Spleen (tissue), 11 donors: ENCODE data around the gene DBET. TPM values are rescaled to one million over a fixed set of nuclear protein-coding genes. Genes with fewer than 3 reads are reported as not detected.
"Not testable (repeated sequence)": the region's sequence is repeated elsewhere in the genome, so short reads cannot be mapped to it uniquely, and the experiment has no call there.

Experiments
- DNase-seq: peaks from one replicate; pipeline ENCODE4 v3.0.0-alpha.2; 2020
- H3K27ac ChIP-seq, 8 donors: fragments of 200-600 bp; sonication (generic) in 7 of 8; 1 replicate in 4 of 8; 2 replicates in 4 of 8; pipeline versions ENCODE4 v1.5.0 to v1.8.0; 2016 to 2021; ENCODE audit warnings: inconsistent platforms in 4 of 8, mild to moderate bottlenecking in 4 of 8, moderate library complexity in 1 of 8
- H3K27me3 ChIP-seq, 7 donors: fragments of 200-600 bp; sonication (generic) in 6 of 7; replicated peaks in 1 of 7; 1 replicate in 4 of 7; 2 replicates in 3 of 7; pipeline versions ENCODE4 v1.5.0 to v1.8.0; 2016 to 2021; ENCODE audit warnings: inconsistent platforms in 3 of 7, mild to moderate bottlenecking in 1 of 7
- H3K36me3 ChIP-seq, 6 donors: fragments of 200-600 bp; sonication (generic) in 5 of 6; 1 replicate in 4 of 6; 2 replicates in 2 of 6; pipeline versions ENCODE4 v1.5.0 to v1.8.0; 2016 to 2021; ENCODE audit warnings: inconsistent platforms in 2 of 6
- H3K4me1 ChIP-seq, 6 donors: fragments of 200-600 bp; sonication (generic) in 5 of 6; 1 replicate in 3 of 6; 2 replicates in 3 of 6; pipeline versions ENCODE4 v1.5.0 to v1.8.0; 2016 to 2021; ENCODE audit warnings: inconsistent platforms in 3 of 6
- H3K4me3 ChIP-seq, 8 donors: fragments of 200-600 bp; sonication (generic) in 7 of 8; 1 replicate in 4 of 8; 2 replicates in 4 of 8; pipeline versions ENCODE4 v1.5.0 to v1.8.0; 2016 to 2021; ENCODE audit warnings: inconsistent platforms in 4 of 8, mild to moderate bottlenecking in 4 of 8, moderate library complexity in 2 of 8
- H3K9me3 ChIP-seq, 8 donors: fragments of 200-600 bp; sonication (generic) in 7 of 8; 1 replicate in 4 of 8; 2 replicates in 4 of 8; pipeline versions ENCODE4 v1.5.0 to v1.8.0; 2016 to 2021; ENCODE audit warnings: inconsistent platforms in 4 of 8
- POLR2A ChIP-seq, 3 donors: fragments of 450-650 bp; IDR thresholded peaks; one replicate each; pipeline ENCODE4 v1.5.1; 2017; ENCODE audit warnings: antibody characterized with exemption in 3 of 3, mild to moderate bottlenecking in 1 of 3
- WGBS, 5 donors: extraction: QIAGEN DNeasy Blood & Tissue Kit in 3 of 5; methylation state at CpG; one replicate each; pipeline versions ENCODE4 v1.1.5 to v1.1.7; 2013 to 2018; 5-methylcytosine and 5-hydroxymethylcytosine counted together
- intact Hi-C: fragments of 100-400 bp; cut with DNase I; formaldehyde crosslinking; loops from one replicate; pipeline ENCODE4 v1.15.0; 2023; ENCODE audit warnings: low total_unique reads
- polyA plus RNA-seq, 3 donors: library from polyadenylated mRNA; stranded (reverse); fragments of 200-250 nt; gene quantifications; one replicate each; pipeline ENCODE4 v1.2.1, GENCODE V29; 2013
- total RNA-seq, 7 donors: library from RNA; depleted of rRNA in 3 of 7; stranded (reverse); fragments of >200 nt in 3 of 7; fragmentation: NEBNext Ultra II Directional in 4 of 7; extraction: Animal tissue kit (Norgen Biotek cat#: 25700) in 4 of 7; gene quantifications; one replicate each; pipeline versions ENCODE4 v1.1.0 to v1.2.1, GENCODE V29; 2016 to 2021
- TF ChIP-seq, protein P1 (sequence below), 11 experiments: fragments of 200-600 bp in 7 of 11; fragments of 450-650 bp in 4 of 11; sonication (generic) in 4 of 11; IDR thresholded peaks in 8 of 11; conservative IDR thresholded peaks in 3 of 11; 1 replicate in 7 of 11; 2 replicates in 4 of 11; pipeline versions ENCODE4 v1.4.0 to v1.8.0; 2016 to 2021; ENCODE audit warnings: antibody characterized with exemption in 11 of 11, inconsistent platforms in 4 of 11, mild to moderate bottlenecking in 1 of 11
- donor health status: healthy with polysubstance abuse.
- donor health status: DM: no; HTN: no; CAD: no; lungs with moderate emphysema.
- donor health status: DM: no; HTN: no; CAD: no.
- donor health status: Bipolar disorder and iron deficiency.
- donor health status: healthy.
- donor health status: DM: no; HTN: no; CAD: no.
- donor health status: DM: yes; HTN: yes; CAD: no.

Gene DBET
- total and polyA plus RNA-seq, 10 donors, result not detected

DNA sequence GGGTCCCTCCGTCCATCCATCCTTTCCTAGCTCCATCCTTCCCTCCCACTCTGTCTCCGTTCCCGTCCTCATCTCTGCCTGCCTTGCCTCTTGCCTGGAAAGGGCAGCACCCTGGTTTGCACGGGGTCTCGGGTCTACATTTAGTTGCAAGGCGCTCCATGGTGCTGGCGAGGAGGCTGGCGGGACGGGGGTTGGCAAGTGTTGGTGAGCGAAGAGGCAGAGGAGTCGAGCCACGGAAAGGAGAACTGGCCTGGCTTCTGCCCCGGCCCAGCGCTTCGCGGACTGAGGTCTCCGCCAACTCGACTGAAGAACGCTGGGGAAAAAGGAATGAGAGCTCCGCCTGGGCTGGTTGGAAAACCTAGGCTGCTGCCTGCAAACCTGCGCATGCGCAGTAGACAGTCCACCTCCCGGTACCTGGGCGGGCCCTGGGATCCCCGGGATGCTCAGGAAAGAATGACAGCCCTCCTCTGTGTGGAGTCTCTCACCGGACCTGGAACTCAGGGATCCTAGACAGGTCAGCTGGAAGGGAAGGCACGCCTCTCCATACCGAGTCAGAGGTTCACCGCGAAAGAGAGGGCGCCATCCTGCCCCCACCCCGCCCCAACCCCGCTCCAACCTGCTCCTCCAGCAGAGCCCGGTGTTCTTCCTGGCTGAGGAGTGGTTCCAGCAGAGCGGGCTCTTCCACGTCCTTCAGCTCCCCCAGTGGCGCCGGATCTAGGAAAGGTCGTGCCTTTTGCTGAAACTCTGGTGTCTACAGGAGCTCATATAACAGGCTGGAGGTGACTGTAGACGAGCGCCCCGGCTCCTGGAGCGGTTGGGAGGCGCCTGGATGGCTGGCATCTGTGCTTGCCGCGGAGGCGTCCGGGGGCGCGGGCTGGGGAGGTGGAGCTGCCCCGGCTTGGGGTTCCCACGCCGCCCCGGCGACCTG, 43.2 kb upstream of the DBET start:
- TF ChIP-seq POLR2A (IDR thresholded peaks at IDR 0.05), result no peak
- DNase-seq, result peak; percentile 69
- peaks cover 4 to 48% (median 22%) of the 10 kb centered on the region in 6 donors for H3K4me1 ChIP-seq
- intact Hi-C loops, result no loop called here
- 6 to 12% (median 9%) methylated on average over 40 to 55 of the region's 55 CpGs for WGBS, 5 donors
- no peaks in the 10 kb centered on the region for H3K36me3 ChIP-seq
- H3K4me3 ChIP-seq, result peak overlapping the region in 6 of 8 donors; percentile 6 to 61 (median 14)
- no peak overlapping the region for H3K27ac ChIP-seq
- no peaks in the 10 kb centered on the region for H3K9me3 ChIP-seq
- peaks cover 6 to 76% (median 55%) of the 10 kb centered on the region in 7 donors for H3K27me3 ChIP-seq

DNA sequence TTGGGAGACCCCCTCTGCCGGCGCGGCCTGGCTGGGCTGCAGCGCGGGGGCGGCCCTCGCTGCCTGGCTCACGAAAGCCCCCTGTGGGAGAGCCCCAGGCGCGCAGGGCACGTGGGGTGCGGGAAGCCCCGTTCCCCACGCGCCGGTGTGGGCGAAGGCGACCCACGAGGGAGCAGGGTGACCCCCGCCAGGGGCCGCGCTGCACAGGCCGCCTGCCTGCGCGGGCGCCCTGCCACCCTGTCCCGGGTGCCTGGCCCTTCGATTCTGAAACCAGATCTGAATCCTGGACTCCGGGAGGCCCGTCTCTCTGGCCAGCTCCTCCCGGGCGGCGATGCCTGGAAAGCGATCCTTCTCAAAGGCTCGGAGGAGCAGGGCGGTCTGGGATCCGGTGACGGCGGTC, 42.3 kb upstream of the DBET start:
- H3K4me1 ChIP-seq, result peaks cover 4 to 43% (median 22%) of the 10 kb centered on the region in 6 donors
- DNase-seq, intact Hi-C loops, H3K36me3 ChIP-seq, H3K9me3 ChIP-seq, H3K27ac ChIP-seq: not testable (repeated sequence)
- WGBS, 5 donors, result 48 to 67% (median 51%) methylated on average over 15 to 20 of the region's 39 CpGs
- peaks cover 6 to 67% (median 47%) of the 10 kb centered on the region in 7 donors for H3K27me3 ChIP-seq
- peak overlapping the region in 1 of 8 donors; percentile 61 for H3K4me3 ChIP-seq

DNA sequence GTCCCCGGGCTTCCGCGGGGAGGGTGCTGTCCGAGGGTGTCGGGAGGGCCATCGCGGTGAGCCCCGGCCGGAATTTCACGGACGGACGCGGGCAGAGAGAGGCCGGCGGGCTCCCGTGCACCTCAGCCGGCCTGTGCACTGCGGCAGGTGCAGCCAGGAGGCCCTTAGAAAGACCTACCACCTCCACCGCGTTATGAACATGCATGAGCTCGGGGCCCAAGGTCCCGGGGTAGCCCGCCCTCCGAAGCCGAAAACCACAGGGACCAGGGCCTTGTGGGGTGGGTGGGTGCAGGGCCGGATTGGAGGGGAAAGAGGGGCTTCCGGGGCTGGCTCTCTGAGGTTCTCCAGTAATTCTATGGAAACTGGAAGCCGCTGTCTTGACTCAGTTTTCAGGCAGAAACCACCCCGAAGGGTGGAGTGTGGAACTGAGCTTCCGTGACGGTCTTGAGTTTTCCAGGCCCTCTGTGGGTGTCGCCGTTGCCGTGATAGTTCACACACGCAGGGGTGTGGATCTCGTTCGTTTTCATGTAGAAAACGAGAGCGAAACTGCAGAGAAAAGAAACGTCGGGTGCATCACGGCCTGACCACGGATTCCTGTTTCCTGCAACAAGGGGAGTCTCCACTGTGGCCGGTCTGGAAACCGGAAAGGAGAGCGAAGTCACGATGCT, 41.6 kb upstream of the DBET start:
- Histone ChIP-seq H3K4me1 (peaks cover 4 to 36% (median 18%) of the 10 kb centered on the region in 6 donors), H3K27me3 (peaks cover 0 to 59% (median 39%) of the 10 kb centered on the region in 7 donors), H3K4me3 (peak overlapping the region in 6 of 8 donors; percentile 22 to 61 (median 31))
- DNase-seq, result peak; percentile 73
- 20 to 50% (median 26%) methylated on average over 22 to 37 of the region's 47 CpGs for WGBS, 5 donors
- intact Hi-C loops, H3K9me3 ChIP-seq, H3K27ac ChIP-seq, H3K36me3 ChIP-seq: not testable (repeated sequence)

DNA sequence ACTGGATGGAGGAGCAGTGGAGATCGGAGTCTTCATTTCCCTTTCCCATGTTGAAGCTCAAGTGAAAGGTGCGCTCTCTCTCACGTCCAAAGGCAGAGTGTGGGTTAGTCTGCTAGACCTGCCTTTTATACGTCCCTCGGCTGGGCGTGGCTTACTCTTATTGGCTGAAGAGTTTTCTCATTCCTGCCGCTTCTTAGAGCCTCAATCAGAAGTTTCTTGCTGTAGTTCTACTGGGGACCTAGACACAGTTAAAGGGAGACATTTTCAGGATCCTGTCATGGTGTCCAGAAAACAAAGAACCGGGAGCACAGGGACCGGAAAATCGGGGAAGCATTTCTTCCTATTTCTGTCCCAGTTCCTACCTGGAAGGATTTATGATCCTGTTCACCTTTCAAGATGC, 37.1 kb upstream of the DBET start, which contains the start of gene FRG2:
Gene FRG2, minus strand, starts transcription at position 101 of the 400 bp plus-strand sequence. Its CDS starts 52 bp downstream, at position 49.
- H3K27ac ChIP-seq, H3K36me3 ChIP-seq, H3K4me1 ChIP-seq, H3K4me3 ChIP-seq, intact Hi-C loops, H3K9me3 ChIP-seq, DNase-seq: not testable (repeated sequence)
- H3K27me3 ChIP-seq, result peaks cover 0 to 16% (median 4%) of the 10 kb centered on the region in 7 donors
- WGBS, 5 donors, result 61 to 90% (median 83%) methylated on average over 1 to 3 of the region's 10 CpGs; no CpG with 5 or more reads in 2 of the 5 donors

DNA sequence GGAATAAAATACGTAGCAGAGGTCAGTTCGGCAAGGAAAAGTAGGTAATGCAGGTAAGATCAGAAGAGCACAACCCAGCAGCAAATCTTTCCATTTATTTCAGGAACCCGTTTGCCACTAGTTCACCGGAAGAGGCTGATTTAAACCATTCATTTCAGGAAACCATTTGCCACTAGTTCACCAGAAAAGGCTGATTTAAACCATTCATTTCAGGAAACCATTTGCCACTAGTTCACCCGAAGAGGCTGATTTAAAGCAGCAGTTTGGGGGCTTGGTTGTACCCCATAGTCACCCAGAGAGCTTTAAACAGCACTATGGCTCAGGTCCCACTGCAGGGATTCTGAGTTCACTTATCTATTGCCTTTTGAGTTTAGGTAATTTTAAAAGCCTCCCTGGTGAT, 33.0 kb upstream of the DBET start:
- H3K4me1 ChIP-seq, H3K27ac ChIP-seq, intact Hi-C loops, H3K4me3 ChIP-seq, DNase-seq, H3K9me3 ChIP-seq, H3K36me3 ChIP-seq: not testable (repeated sequence)
- 15 to 45% (median 29%) methylated on average over 3 to 5 of the region's 5 CpGs for whole genome bisulfite sequencing, 5 donors
- H3K27me3 ChIP-seq, result peaks cover 0 to 21% (median 0%) of the 10 kb centered on the region in 7 donors

DNA sequence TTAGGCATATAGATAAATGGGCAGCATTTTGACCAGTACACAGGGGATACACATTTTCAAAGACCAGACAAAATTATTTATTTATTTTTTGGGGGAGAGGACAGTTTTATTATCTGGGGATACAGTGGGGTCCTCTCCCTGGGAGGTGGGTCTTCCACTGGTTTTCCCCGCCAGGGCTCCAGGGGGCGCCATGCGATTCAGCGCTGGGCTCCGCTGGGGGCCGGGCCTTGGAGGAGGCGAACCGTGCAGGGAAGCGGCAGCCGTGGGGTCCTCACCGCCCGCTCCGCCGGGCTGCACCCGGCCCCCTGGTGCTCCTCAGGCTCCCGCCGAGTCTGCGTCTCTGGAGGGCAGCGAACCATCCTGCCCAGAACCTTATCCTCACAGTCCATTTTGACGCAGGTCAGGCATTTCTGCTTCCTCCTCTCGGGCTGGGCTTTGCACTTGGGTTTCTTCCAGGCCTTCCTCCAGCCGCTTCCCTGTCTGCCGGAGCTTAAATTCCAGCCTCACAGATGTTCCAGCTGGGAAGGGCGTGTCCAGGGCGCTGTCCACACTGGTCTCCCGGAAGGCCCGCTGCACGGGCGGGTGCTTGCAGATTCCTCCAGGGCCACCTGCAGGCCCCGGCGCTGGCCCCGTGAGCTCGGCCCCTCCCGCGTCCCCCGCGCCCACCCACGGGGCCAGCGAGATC, 26.5 kb upstream of the DBET start:
- 0 to 3% (median 2%) methylated on average over 4 to 6 of the region's 39 CpGs; no CpG with 5 or more reads in 1 of the 5 donors for WGBS, 5 donors
- H3K36me3 ChIP-seq, H3K27ac ChIP-seq, H3K9me3 ChIP-seq, DNase-seq, H3K4me1 ChIP-seq, intact Hi-C loops: not testable (repeated sequence)
- peaks cover 0 to 45% (median 0%) of the 10 kb centered on the region in 7 donors for H3K27me3 ChIP-seq
- TF ChIP-seq, protein P1, sequence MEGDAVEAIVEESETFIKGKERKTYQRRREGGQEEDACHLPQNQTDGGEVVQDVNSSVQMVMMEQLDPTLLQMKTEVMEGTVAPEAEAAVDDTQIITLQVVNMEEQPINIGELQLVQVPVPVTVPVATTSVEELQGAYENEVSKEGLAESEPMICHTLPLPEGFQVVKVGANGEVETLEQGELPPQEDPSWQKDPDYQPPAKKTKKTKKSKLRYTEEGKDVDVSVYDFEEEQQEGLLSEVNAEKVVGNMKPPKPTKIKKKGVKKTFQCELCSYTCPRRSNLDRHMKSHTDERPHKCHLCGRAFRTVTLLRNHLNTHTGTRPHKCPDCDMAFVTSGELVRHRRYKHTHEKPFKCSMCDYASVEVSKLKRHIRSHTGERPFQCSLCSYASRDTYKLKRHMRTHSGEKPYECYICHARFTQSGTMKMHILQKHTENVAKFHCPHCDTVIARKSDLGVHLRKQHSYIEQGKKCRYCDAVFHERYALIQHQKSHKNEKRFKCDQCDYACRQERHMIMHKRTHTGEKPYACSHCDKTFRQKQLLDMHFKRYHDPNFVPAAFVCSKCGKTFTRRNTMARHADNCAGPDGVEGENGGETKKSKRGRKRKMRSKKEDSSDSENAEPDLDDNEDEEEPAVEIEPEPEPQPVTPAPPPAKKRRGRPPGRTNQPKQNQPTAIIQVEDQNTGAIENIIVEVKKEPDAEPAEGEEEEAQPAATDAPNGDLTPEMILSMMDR (IDR thresholded peaks at IDR 0.05 in 8 of 11, conservative IDR thresholded peaks at IDR 0.05 in 3 of 11), result peak in 2 of 11 experiments; percentile 13 to 47
- H3K4me3 ChIP-seq, result peak overlapping the region in 2 of 8 donors; percentile 25 to 62

DNA sequence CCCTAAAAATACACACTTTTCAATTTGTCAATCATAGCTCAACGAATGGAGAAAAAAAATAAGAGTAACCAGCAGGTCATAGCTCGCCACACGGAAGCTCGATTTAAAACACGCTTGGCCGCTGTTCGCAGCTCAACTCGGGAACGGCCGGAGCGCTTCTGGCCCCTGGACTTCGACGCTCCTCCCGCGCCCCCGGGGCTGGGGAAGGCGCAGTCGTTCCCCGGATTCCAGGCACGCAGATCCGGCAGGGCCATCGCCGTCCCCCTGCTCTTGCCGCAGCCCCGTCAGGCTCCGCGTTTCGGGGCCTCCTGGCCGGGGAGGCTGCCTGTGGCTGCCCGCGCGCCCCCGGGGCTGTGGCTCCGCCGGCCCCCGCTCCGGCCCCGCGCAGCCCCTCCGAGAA, 23.4 kb upstream of the DBET start:
- DNase-seq, H3K36me3 ChIP-seq, intact Hi-C loops, H3K4me3 ChIP-seq, H3K27ac ChIP-seq, H3K9me3 ChIP-seq, H3K4me1 ChIP-seq: not testable (repeated sequence)
- WGBS, 5 donors, result 39 to 73% (median 54%) methylated on average over 24 to 32 of the region's 40 CpGs
- peaks cover 0 to 28% (median 0%) of the 10 kb centered on the region in 7 donors for H3K27me3 ChIP-seq
